ENCODE results near the gene HDDC3.

GRCh38 chr15:90933301-90933700 lies 952 bp upstream of the HDDC3 start:
- TF ChIP-seq BHLHE40 (IDR thresholded peaks at IDR 0.05; ENCODE audit: borderline replicate concordance) (no peak), FOXM1 (IDR thresholded peaks at IDR 0.05; ENCODE audit: borderline replicate concordance) (no peak), FOXK2 (IDR thresholded peaks at IDR 0.05) (no peak), SP1 (IDR thresholded peaks at IDR 0.05) (no peak), NFRKB (IDR thresholded peaks at IDR 0.05) (no peak), L3MBTL2 (conservative IDR thresholded peaks at IDR 0.05) (no peak), CTBP1 (IDR thresholded peaks at IDR 0.05; ENCODE audit: borderline replicate concordance) (no peak), LEF1 (IDR thresholded peaks at IDR 0.05; ENCODE audit: borderline replicate concordance) (no peak), ELF4 (IDR thresholded peaks at IDR 0.05) (no peak), FOXA1 (IDR thresholded peaks at IDR 0.05) (no peak), TARDBP (IDR thresholded peaks at IDR 0.05) (no peak), ARNT (IDR thresholded peaks at IDR 0.05) (no peak), ZNF384 (IDR thresholded peaks at IDR 0.05) (no peak)
- TF ChIP-seq, protein P1, sequence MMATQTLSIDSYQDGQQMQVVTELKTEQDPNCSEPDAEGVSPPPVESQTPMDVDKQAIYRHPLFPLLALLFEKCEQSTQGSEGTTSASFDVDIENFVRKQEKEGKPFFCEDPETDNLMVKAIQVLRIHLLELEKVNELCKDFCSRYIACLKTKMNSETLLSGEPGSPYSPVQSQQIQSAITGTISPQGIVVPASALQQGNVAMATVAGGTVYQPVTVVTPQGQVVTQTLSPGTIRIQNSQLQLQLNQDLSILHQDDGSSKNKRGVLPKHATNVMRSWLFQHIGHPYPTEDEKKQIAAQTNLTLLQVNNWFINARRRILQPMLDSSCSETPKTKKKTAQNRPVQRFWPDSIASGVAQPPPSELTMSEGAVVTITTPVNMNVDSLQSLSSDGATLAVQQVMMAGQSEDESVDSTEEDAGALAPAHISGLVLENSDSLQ (IDR thresholded peaks at IDR 0.05) = no peak

All from HEK293T (cell line).